HepG2 (cell line): ENCODE data around the gene NRAS. TPM values are rescaled to one million over a fixed set of nuclear protein-coding genes. Genes with fewer than 3 reads are reported as not detected.
"Not testable (repeated sequence)": the region's sequence is repeated elsewhere in the genome, so short reads cannot be mapped to it uniquely, and the experiment has no call there.

Source experiments
- ATAC-seq: fragments of 200-7000 bp; cut with Tn5 transposase; 3 replicates; pipeline ENCODE4 v1.9.1; 2020; ENCODE audit warnings: mild to moderate bottlenecking, moderate library complexity
- BruUV-seq: library from RNA; stranded (reverse); fragments of 400-500 nt; replicated peaks from 2 replicates; lab custom pipeline; 2021; lab: Mats Ljungman, UMichigan
- CTCF ChIA-PET: fragments of 300-600 bp; formaldehyde crosslinking; extraction: SDS; loops from one replicate; lab custom pipeline; 2021; ENCODE audit warnings: low total read pairs, inconsistent platforms, low intra/inter-chr PET ratio; lab: Yijun Ruan, JAX
- POLR2A ChIA-PET: fragments of 350-600 bp; sonication (Branson Sonifier 250); formaldehyde crosslinking; loops from one replicate; lab custom pipeline; 2020; ENCODE audit warnings: antibody characterized with exemption, inconsistent platforms; lab: Yijun Ruan, JAX
- DNase-seq: peaks from one replicate; pipeline ENCODE4 v3.0.0-alpha.2; 2015; ENCODE audit warnings: low spot score
- FAIRE-seq: peaks from 3 replicates; lab custom pipeline; 2011; peaks lifted over from hg19 to GRCh38; lab: Jason Lieb, UNC
- H2AFZ ChIP-seq: one replicate; pipeline ENCODE4 v1.6.1; 2011; ENCODE audit warnings: low read length, inconsistent platforms
- H3K27ac ChIP-seq: fragments of 300-600 bp; 3 replicates; pipeline ENCODE4 v1.8.0; 2011; ENCODE audit warnings: mixed run types, mild to moderate bottlenecking, mixed read lengths, low read length, inconsistent platforms; ENCODE audit not compliant: insufficient read depth; ENCODE audit errors: extremely low read length
- H3K27me3 ChIP-seq, 2 experiments: fragments of 200-600 bp in 1 of 2; 2 replicates in 1 of 2; 3 replicates in 1 of 2; pipeline versions ENCODE4 v1.6.0 to v1.8.0; 2011; ENCODE audit warnings: low read length in 2 of 2, mild to moderate bottlenecking in 2 of 2, moderate library complexity in 2 of 2, inconsistent platforms in 1 of 2; ENCODE audit not compliant: insufficient read depth in 2 of 2, control insufficient read depth in 1 of 2
- H3K36me3 ChIP-seq, 2 experiments: fragments of 200-600 bp in 1 of 2; replicated peaks in 1 of 2; 2 replicates in 1 of 2; 3 replicates in 1 of 2; pipeline versions ENCODE4 v1.5.1 to v1.8.0; 2011; ENCODE audit warnings: low read length in 2 of 2, inconsistent platforms in 1 of 2; ENCODE audit not compliant: insufficient read depth in 2 of 2, control insufficient read depth in 1 of 2
- H3K4me1 ChIP-seq: 2 replicates; pipeline ENCODE4 v1.5.1; 2012; ENCODE audit warnings: low read length, inconsistent platforms; ENCODE audit not compliant: insufficient read depth
- H3K4me2 ChIP-seq: 2 replicates; pipeline ENCODE4 v1.6.0; 2011; ENCODE audit warnings: low read depth, low read length, inconsistent platforms
- H3K4me3 ChIP-seq, 3 experiments: fragments of 200-600 bp in 1 of 3; sonication (generic), shearing (Covaris generic) in 1 of 3; replicated peaks in 1 of 3; 2 replicates each; pipeline ENCODE4 v1.5.1; 2011 to 2016; ENCODE audit warnings: low read length in 3 of 3, inconsistent platforms in 2 of 3, low read depth in 2 of 3, mild to moderate bottlenecking in 2 of 3, control low read depth in 1 of 3, mixed read lengths in 1 of 3; ENCODE audit not compliant: insufficient read depth in 1 of 3
- H3K79me2 ChIP-seq: one replicate; pipeline ENCODE4 v1.6.1; 2011; ENCODE audit warnings: low read length, inconsistent platforms; ENCODE audit not compliant: insufficient read depth
- H3K9ac ChIP-seq: 2 replicates; pipeline ENCODE4 v1.6.0; 2011; ENCODE audit warnings: mild to moderate bottlenecking, low read depth, low read length, inconsistent platforms; ENCODE audit not compliant: insufficient read depth
- H3K9me3 ChIP-seq: 2 replicates; pipeline ENCODE4 v1.5.1; 2012; ENCODE audit warnings: mild to moderate bottlenecking, low read length
- H4K20me1 ChIP-seq: 2 replicates; pipeline ENCODE4 v1.6.0; 2011; ENCODE audit warnings: inconsistent platforms, mild to moderate bottlenecking, low read length, moderate library complexity; ENCODE audit not compliant: insufficient read depth
- NR2C2 ChIP-seq: sonication (generic); formaldehyde crosslinking; IDR thresholded peaks from 2 replicates; pipeline ENCODE4 v1.4.0; 2020; ENCODE audit warnings: missing genetic modification reagents, mild to moderate bottlenecking, moderate library complexity, borderline replicate concordance
- POLR2A ChIP-seq, 2 experiments: IDR thresholded peaks; 2 replicates each; pipeline ENCODE4 v1.6.1; 2011; ENCODE audit warnings: low read depth in 2 of 2, low read length in 2 of 2, mild to moderate bottlenecking in 1 of 2, moderate library complexity in 1 of 2; ENCODE audit not compliant: insufficient read depth in 1 of 2
- RBFOX2 ChIP-seq: fragments of 200-400 bp; formaldehyde crosslinking; IDR thresholded peaks from 2 replicates; pipeline ENCODE4 v1.6.1; 2017; ENCODE audit warnings: low read depth, mild to moderate bottlenecking, low read length
- ZFP90 ChIP-seq: sonication (generic); formaldehyde crosslinking; IDR thresholded peaks from 2 replicates; pipeline ENCODE4 v1.8.0; 2022; ENCODE audit warnings: missing genetic modification reagents, mild to moderate bottlenecking, inconsistent platforms, borderline replicate concordance
- ZNF101 ChIP-seq: sonication (generic); formaldehyde crosslinking; IDR thresholded peaks from 2 replicates; pipeline ENCODE4 v1.4.0; 2020; ENCODE audit warnings: mild to moderate bottlenecking, low read depth, missing genetic modification reagents, borderline replicate concordance
- WGBS: methylation state at CpG from one replicate; pipeline ENCODE4 v1.1.6; 2017; ENCODE audit warnings: low lambda C conversion rate; 5-methylcytosine and 5-hydroxymethylcytosine counted together
- in situ Hi-C: cut with HindIII; loops from 2 replicates; pipeline ENCODE4 v1.10.0; 2017; ENCODE audit warnings: low pct_unique_long_range_greater_than_20kb; ENCODE audit not compliant: extremely low pct_ligation_motif_present
- intact Hi-C: fragments of 100-400 bp; cut with micrococcal nuclease; formaldehyde crosslinking; loops from one replicate; pipeline ENCODE4 v1.10.0; 2022; ENCODE audit not compliant: unreplicated experiment
- polyA plus RNA-seq, 8 experiments: library from polyadenylated mRNA; depleted of rRNA in 3 of 8; stranded (reverse) in 7 of 8; unstranded in 1 of 8; fragments of >200 nt; fragmentation: Illumina TruSeq in 4 of 8; extraction: Trizol in 4 of 8; gene quantifications; 2 replicates each; pipeline versions ENCODE4 v1.2.1 to v1.2.3, GENCODE V29; 2011 to 2016; ENCODE audit warnings: low read depth in 4 of 8, missing spikeins in 1 of 8, mixed read lengths in 1 of 8; ENCODE audit not compliant: insufficient read depth in 1 of 8
- total RNA-seq, 5 experiments: library from RNA; depleted of rRNA; stranded (reverse); fragments of >200 nt; fragmentation: Illumina TruSeq; extraction: Trizol; gene quantifications; 2 replicates each; pipeline ENCODE4 v1.2.3, GENCODE V29; 2016; ENCODE audit warnings: low read depth in 1 of 5

NRAS gene
- total and polyA plus RNA-seq, 2 of the 13 experiments (the other 11 are each of a cell fraction or from before 2014, with no cell fraction given) = 38.6 to 58.8 TPM

DNA sequence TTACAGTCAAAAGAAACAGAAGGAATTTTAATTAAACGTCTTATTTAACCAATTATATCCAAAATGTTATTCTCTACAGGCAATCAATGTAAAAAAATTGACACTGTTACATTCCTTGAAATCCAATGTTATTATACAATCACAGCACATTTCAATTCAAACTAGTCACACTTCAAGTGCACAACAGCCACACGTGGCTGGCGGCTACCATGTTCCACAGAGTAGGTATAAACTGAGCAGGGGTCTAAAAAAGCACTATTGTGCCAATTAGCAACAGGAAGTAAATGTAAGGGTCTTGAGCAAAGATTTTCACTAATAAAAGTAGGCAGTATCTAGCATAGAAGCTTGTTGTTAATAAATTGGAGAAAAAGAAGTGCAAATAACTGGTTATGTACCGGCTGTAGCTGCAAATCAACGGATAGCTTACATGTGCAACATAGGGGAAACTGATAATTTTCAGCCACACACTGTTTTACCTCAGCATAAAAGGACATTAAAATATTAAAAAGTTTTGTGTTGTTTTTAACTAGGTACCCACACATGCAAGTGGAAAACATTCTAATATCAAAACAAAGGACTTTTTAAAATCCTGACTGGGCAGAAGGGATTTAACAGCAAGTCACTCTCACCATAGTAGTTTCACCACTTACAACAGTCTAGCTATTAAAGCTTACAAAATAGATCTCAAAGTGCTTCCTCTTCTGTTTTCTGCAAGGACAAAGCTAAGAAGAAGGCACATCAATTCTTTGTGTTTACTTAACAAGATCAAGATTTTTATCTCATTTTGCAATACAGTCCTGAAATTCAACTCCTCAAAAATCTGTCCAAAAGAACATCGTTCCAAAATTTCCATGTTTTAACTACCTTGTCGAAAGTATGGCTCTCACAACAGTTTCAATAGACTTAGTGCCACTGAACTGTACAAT is 38.7 kb upstream of the NRAS start:
- Histone ChIP-seq H3K36me3 (peaks cover 0 to under 1% of the 10 kb centered on the region in 2 experiments; a peak in 1 of 5 replicates), H2AFZ (no peak overlapping the region), H3K4me2 (peak overlapping the region; percentile 72)
- BruUV-seq = no TSS peak
- DNase-seq = no peak
- intact Hi-C loops = loop anchor here (5.0 kb wide), 1 partner anchor 38 kb away; the partner anchor contains the start of gene NRAS
- TF ChIP-seq RBFOX2 (peak; percentile 55), POLR2A (IDR thresholded peaks at IDR 0.05; ENCODE audit: insufficient read depth in 1 of 2, low read depth in 2 of 2, low read length in 2 of 2) (0 out of 4 replicates have a peak, but pooled peaks of 1 of the 2 experiments have one; percentile 7), ZNF101 (CRISPR knock-in tag) (no peak), ZFP90 (CRISPR knock-in tag) (no peak), NR2C2 (CRISPR knock-in tag) (no peak)
- TF ChIP-seq, all 625 proteins: peak for 2
- peak overlapping the region; percentile 85 to 100 (median 99); a peak in 5 of 6 replicates for H3K4me3 ChIP-seq
- H3K9me3 ChIP-seq = no peaks in the 10 kb centered on the region
- in situ Hi-C loops = no loop called here
- peaks cover 57% of the 10 kb centered on the region for H3K4me1 ChIP-seq
- ChIA-PET POLR2A (interaction anchor here (1.1 to 3.6 kb wide), 2 partner anchors 25 to 35 kb away, joined by 4 to 16 read pairs; partner anchors contain the start of gene SIKE1), CTCF (no interaction called here)
- H3K27ac ChIP-seq = no peak overlapping the region
- no peak for ATAC-seq
- H3K9ac ChIP-seq = peak overlapping the region; percentile 100; the same call in 1 of the 2 replicates
- H3K79me2 ChIP-seq = peaks cover 75% of the 10 kb centered on the region
- peak; percentile 8 for FAIRE-seq
- 54% methylated on average over 7 of the region's 7 CpGs for WGBS
- H4K20me1 ChIP-seq = peaks cover 70% of the 10 kb centered on the region
- H3K27me3 ChIP-seq = no peaks in the 10 kb centered on the region; a peak in 1 of 5 replicates

DNA sequence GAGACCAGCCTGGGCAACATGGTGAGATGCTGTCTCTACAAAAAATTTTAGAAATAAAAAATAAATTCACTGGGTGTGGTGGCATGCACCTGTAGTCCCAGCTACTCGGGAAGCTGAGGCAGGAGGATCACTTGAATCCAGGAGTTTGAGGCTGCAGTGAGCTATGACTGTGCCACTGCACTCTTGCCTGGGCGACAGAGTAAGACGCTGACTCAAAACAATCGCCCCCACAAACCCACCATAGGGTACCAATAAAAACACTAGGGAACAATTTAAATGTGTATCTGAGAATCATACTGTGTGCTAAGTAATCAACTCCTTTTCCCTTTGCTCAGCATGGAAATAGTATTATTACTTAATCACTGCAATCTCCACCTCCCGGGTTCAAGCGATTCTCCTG is 37.1 kb upstream of the NRAS start:
- Histone ChIP-seq H3K36me3 (peaks cover 1 to 16% of the 10 kb centered on the region in 2 experiments; a peak in 3 of 5 replicates), H3K4me1 (peaks cover 54% of the 10 kb centered on the region), H4K20me1 (peaks cover 80% of the 10 kb centered on the region), H3K79me2 (peaks cover 90% of the 10 kb centered on the region)
- DNase-seq, BruUV-seq, FAIRE-seq, POLR2A ChIA-PET, H3K4me2 ChIP-seq, H2AFZ ChIP-seq, intact Hi-C loops, CTCF ChIA-PET, H3K9ac ChIP-seq, H3K4me3 ChIP-seq, ATAC-seq, H3K27ac ChIP-seq, H3K9me3 ChIP-seq, H3K27me3 ChIP-seq: not testable (repeated sequence)
- peak; percentile 33; the same call in 1 of the 2 replicates for TF ChIP-seq RBFOX2
- in situ Hi-C loops = loop anchor here (5.0 kb wide), 1 partner anchor 36 kb away; the partner anchor contains the start of gene NRAS
- 95% methylated on average over 6 of the region's 6 CpGs for WGBS
